Transverse colon (tissue), 4 donors: Measurements from ENCODE around the gene MBD5.

Source experiments
- EP300 ChIP-seq: sonication (generic); formaldehyde crosslinking; IDR thresholded peaks from one replicate; pipeline ENCODE4 v1.6.1; 2017; ENCODE audit warnings: antibody characterized with exemption, low read depth
- POLR2A ChIP-seq: fragments of 450-650 bp; IDR thresholded peaks from one replicate; pipeline ENCODE4 v1.6.1; 2016; ENCODE audit warnings: antibody characterized with exemption, mild to moderate bottlenecking, moderate library complexity
- POLR2AphosphoS5 ChIP-seq, 3 donors: sonication (generic); formaldehyde crosslinking; IDR thresholded peaks; one replicate each; pipeline ENCODE4 v1.6.1; 2016; ENCODE audit warnings: antibody characterized with exemption in 3 of 3
- TF ChIP-seq, protein P1 (sequence below), 5 experiments: fragments of 200-600 bp in 3 of 5; fragments of 450-650 bp in 2 of 5; sonication (generic) in 3 of 5; IDR thresholded peaks; 1 replicate in 2 of 5; 2 replicates in 3 of 5; pipeline ENCODE4 v1.5.1; 2016 to 2017; ENCODE audit warnings: antibody characterized with exemption in 5 of 5, inconsistent platforms in 3 of 5, mild to moderate bottlenecking in 2 of 5, moderate library complexity in 1 of 5

DNA sequence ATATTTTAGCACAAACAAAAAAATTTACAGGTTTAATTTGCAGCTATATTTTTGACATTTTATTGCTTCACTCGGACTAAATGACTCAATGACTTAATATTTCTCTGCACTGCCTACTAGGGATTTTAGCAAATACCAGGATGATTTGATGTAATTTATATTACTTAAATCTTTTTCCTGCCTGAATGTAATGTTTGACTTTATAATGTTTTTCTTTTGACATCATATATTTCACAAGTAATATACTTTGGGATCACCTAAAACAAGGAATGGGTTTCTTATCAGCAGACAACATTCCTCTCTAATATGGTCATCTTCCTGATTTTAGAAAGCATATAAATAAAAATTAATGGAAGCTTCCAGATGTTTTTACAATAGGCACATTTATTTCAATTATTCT lies 370.4 kb downstream of the MBD5 start:
- TF ChIP-seq POLR2A (no peak), POLR2AphosphoS5 (IDR thresholded peaks at IDR 0.05) (no peak), EP300 (no peak)
- TF ChIP-seq, protein P1, sequence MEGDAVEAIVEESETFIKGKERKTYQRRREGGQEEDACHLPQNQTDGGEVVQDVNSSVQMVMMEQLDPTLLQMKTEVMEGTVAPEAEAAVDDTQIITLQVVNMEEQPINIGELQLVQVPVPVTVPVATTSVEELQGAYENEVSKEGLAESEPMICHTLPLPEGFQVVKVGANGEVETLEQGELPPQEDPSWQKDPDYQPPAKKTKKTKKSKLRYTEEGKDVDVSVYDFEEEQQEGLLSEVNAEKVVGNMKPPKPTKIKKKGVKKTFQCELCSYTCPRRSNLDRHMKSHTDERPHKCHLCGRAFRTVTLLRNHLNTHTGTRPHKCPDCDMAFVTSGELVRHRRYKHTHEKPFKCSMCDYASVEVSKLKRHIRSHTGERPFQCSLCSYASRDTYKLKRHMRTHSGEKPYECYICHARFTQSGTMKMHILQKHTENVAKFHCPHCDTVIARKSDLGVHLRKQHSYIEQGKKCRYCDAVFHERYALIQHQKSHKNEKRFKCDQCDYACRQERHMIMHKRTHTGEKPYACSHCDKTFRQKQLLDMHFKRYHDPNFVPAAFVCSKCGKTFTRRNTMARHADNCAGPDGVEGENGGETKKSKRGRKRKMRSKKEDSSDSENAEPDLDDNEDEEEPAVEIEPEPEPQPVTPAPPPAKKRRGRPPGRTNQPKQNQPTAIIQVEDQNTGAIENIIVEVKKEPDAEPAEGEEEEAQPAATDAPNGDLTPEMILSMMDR (IDR thresholded peaks at IDR 0.05), result no peak
